ENCODE data around the gene SPATA7. TPM values are rescaled to one million over a fixed set of nuclear protein-coding genes. Genes with fewer than 3 reads are reported as not detected.
A peak's percentile ranks its signal among the peaks of the same experiment; 100 is the strongest.

Gene SPATA7
- 27.8 TPM for polyA plus RNA-seq (2013, experiment 1 of 4)
- polyA plus RNA-seq (2013, experiment 2 of 4) = 25.0 TPM
- 25.7 TPM for polyA plus RNA-seq (2013, experiment 3 of 4)
- 30.0 TPM for polyA plus RNA-seq (2013, experiment 4 of 4)

GRCh38 chr14:88385212-88386101, at the start of gene SPATA7:
Gene SPATA7, plus strand, starts transcription at chr14:88385657. Its CDS starts 162 bp downstream, at chr14:88385819.
- Histone ChIP-seq H3K4me3 (ENCODE audit: insufficient read depth, low read depth, low read length) (peak within 1 kb of the TSS; percentile 84), H3K27ac (ENCODE audit: insufficient read depth, low read depth, low read length, poor library complexity, severe bottlenecking) (peak within 1 kb of the TSS; percentile 86), H3K36me3 (ENCODE audit: control insufficient read depth, insufficient read depth, low read length) (no peaks in the 10 kb centered on the region), H3K27me3 (ENCODE audit: control insufficient read depth, insufficient read depth, low read length, poor library complexity, severe bottlenecking) (no peaks in the 10 kb centered on the region), H3K4me1 (ENCODE audit: control insufficient read depth, insufficient read depth, low read length) (no peaks in the 10 kb centered on the region), H3K9me3 (ENCODE audit: control insufficient read depth, low read length) (no peaks in the 10 kb centered on the region)
- 0% methylated on average over 50 of the region's 50 CpGs for WGBS, 2 experiments

- Histone ChIP-seq H3K27ac (ENCODE audit: insufficient read depth, low read depth, low read length, poor library complexity, severe bottlenecking) (no peak overlapping the region), H3K27me3 (ENCODE audit: control insufficient read depth, insufficient read depth, low read length, poor library complexity, severe bottlenecking) (no peaks in the 10 kb centered on the region), H3K36me3 (ENCODE audit: control insufficient read depth, insufficient read depth, low read length) (no peaks in the 10 kb centered on the region), H3K4me3 (ENCODE audit: insufficient read depth, low read depth, low read length) (no peak overlapping the region), H3K9me3 (ENCODE audit: control insufficient read depth, low read length) (no peaks in the 10 kb centered on the region), H3K4me1 (ENCODE audit: control insufficient read depth, insufficient read depth, low read length) (no peaks in the 10 kb centered on the region)
These were observed 45.1 kb upstream of the SPATA7 start for GRCh38 chr14:88340357-88340756.

GRCh38 chr14:88342980-88343379, 42.5 kb upstream of the SPATA7 start:
- 92 to 96% methylated on average over 2 of the region's 2 CpGs for WGBS, 2 experiments
- Histone ChIP-seq H3K4me1 (ENCODE audit: control insufficient read depth, insufficient read depth, low read length) (no peaks in the 10 kb centered on the region), H3K27ac (ENCODE audit: insufficient read depth, low read depth, low read length, poor library complexity, severe bottlenecking) (no peak overlapping the region), H3K9me3 (ENCODE audit: control insufficient read depth, low read length) (no peaks in the 10 kb centered on the region), H3K4me3 (ENCODE audit: insufficient read depth, low read depth, low read length) (no peak overlapping the region), H3K36me3 (ENCODE audit: control insufficient read depth, insufficient read depth, low read length) (no peaks in the 10 kb centered on the region), H3K27me3 (ENCODE audit: control insufficient read depth, insufficient read depth, low read length, poor library complexity, severe bottlenecking) (no peaks in the 10 kb centered on the region)

- H3K4me3 ChIP-seq (ENCODE audit: insufficient read depth, low read depth, low read length) = no peak overlapping the region
- H3K27ac ChIP-seq (ENCODE audit: insufficient read depth, low read depth, low read length, poor library complexity, severe bottlenecking) = no peak overlapping the region
- H3K4me1 ChIP-seq (ENCODE audit: control insufficient read depth, insufficient read depth, low read length) = no peaks in the 10 kb centered on the region
- no peaks in the 10 kb centered on the region for H3K27me3 ChIP-seq (ENCODE audit: control insufficient read depth, insufficient read depth, low read length, poor library complexity, severe bottlenecking)
- H3K36me3 ChIP-seq (ENCODE audit: control insufficient read depth, insufficient read depth, low read length) = no peaks in the 10 kb centered on the region
- 93 to 94% methylated on average over 5 of the region's 5 CpGs for WGBS, 2 experiments
- no peaks in the 10 kb centered on the region for H3K9me3 ChIP-seq (ENCODE audit: control insufficient read depth, low read length)
These were observed 39.3 kb upstream of the SPATA7 start for GRCh38 chr14:88346048-88346639.

- no peak overlapping the region for H3K27ac ChIP-seq (ENCODE audit: insufficient read depth, low read depth, low read length, poor library complexity, severe bottlenecking)
- peaks cover 4% of the 10 kb centered on the region for H3K4me1 ChIP-seq (ENCODE audit: control insufficient read depth, insufficient read depth, low read length)
- WGBS, 2 experiments = 91 to 95% methylated on average over 3 of the region's 3 CpGs
- H3K27me3 ChIP-seq (ENCODE audit: control insufficient read depth, insufficient read depth, low read length, poor library complexity, severe bottlenecking) = no peaks in the 10 kb centered on the region
- H3K4me3 ChIP-seq (ENCODE audit: insufficient read depth, low read depth, low read length) = no peak overlapping the region
- no peaks in the 10 kb centered on the region for H3K9me3 ChIP-seq (ENCODE audit: control insufficient read depth, low read length)
- no peaks in the 10 kb centered on the region for H3K36me3 ChIP-seq (ENCODE audit: control insufficient read depth, insufficient read depth, low read length)
These were observed 36.9 kb upstream of the SPATA7 start for GRCh38 chr14:88348546-88348945.

GRCh38 chr14:88351966-88352691, 33.3 kb upstream of the SPATA7 start:
- no peak overlapping the region for H3K27ac ChIP-seq (ENCODE audit: insufficient read depth, low read depth, low read length, poor library complexity, severe bottlenecking)

GRCh38 chr14:88352698-88353097, 32.8 kb upstream of the SPATA7 start:
- WGBS, 2 experiments = 84 to 90% methylated on average over 3 of the region's 3 CpGs
- H3K27ac ChIP-seq (ENCODE audit: insufficient read depth, low read depth, low read length, poor library complexity, severe bottlenecking) = no peak overlapping the region

More at GRCh38 chr14:88351966-88352691, 33.3 kb upstream of the SPATA7 start:
- WGBS, 2 experiments = 90 to 94% methylated on average over 4 of the region's 4 CpGs
- no peaks in the 10 kb centered on the region for H3K36me3 ChIP-seq (ENCODE audit: control insufficient read depth, insufficient read depth, low read length)
- no peak overlapping the region for H3K4me3 ChIP-seq (ENCODE audit: insufficient read depth, low read depth, low read length)
- H3K27me3 ChIP-seq (ENCODE audit: control insufficient read depth, insufficient read depth, low read length, poor library complexity, severe bottlenecking) = no peaks in the 10 kb centered on the region
- no peaks in the 10 kb centered on the region for H3K9me3 ChIP-seq (ENCODE audit: control insufficient read depth, low read length)
- peaks cover 4% of the 10 kb centered on the region for H3K4me1 ChIP-seq (ENCODE audit: control insufficient read depth, insufficient read depth, low read length)

GRCh38 chr14:88354358-88354757, 31.1 kb upstream of the SPATA7 start:
- Histone ChIP-seq H3K9me3 (ENCODE audit: control insufficient read depth, low read length) (no peaks in the 10 kb centered on the region), H3K27me3 (ENCODE audit: control insufficient read depth, insufficient read depth, low read length, poor library complexity, severe bottlenecking) (no peaks in the 10 kb centered on the region), H3K4me3 (ENCODE audit: insufficient read depth, low read depth, low read length) (no peak overlapping the region), H3K4me1 (ENCODE audit: control insufficient read depth, insufficient read depth, low read length) (peaks cover 4% of the 10 kb centered on the region), H3K27ac (ENCODE audit: insufficient read depth, low read depth, low read length, poor library complexity, severe bottlenecking) (no peak overlapping the region), H3K36me3 (ENCODE audit: control insufficient read depth, insufficient read depth, low read length) (no peaks in the 10 kb centered on the region)
- 88 to 90% methylated on average over 3 of the region's 3 CpGs for WGBS, 2 experiments

More at GRCh38 chr14:88352698-88353097, 32.8 kb upstream of the SPATA7 start:
- Histone ChIP-seq H3K4me3 (ENCODE audit: insufficient read depth, low read depth, low read length) (no peak overlapping the region), H3K4me1 (ENCODE audit: control insufficient read depth, insufficient read depth, low read length) (peaks cover 4% of the 10 kb centered on the region), H3K36me3 (ENCODE audit: control insufficient read depth, insufficient read depth, low read length) (no peaks in the 10 kb centered on the region), H3K9me3 (ENCODE audit: control insufficient read depth, low read length) (no peaks in the 10 kb centered on the region), H3K27me3 (ENCODE audit: control insufficient read depth, insufficient read depth, low read length, poor library complexity, severe bottlenecking) (no peaks in the 10 kb centered on the region)

GRCh38 chr14:88359500-88359899, 26.0 kb upstream of the SPATA7 start:
- Histone ChIP-seq H3K4me1 (ENCODE audit: control insufficient read depth, insufficient read depth, low read length) (peaks cover 19% of the 10 kb centered on the region), H3K9me3 (ENCODE audit: control insufficient read depth, low read length) (no peaks in the 10 kb centered on the region), H3K36me3 (ENCODE audit: control insufficient read depth, insufficient read depth, low read length) (no peaks in the 10 kb centered on the region), H3K27me3 (ENCODE audit: control insufficient read depth, insufficient read depth, low read length, poor library complexity, severe bottlenecking) (no peaks in the 10 kb centered on the region), H3K27ac (ENCODE audit: insufficient read depth, low read depth, low read length, poor library complexity, severe bottlenecking) (no peak overlapping the region), H3K4me3 (ENCODE audit: insufficient read depth, low read depth, low read length) (no peak overlapping the region)
- 85 to 100% methylated on average over 2 of the region's 2 CpGs for WGBS, 2 experiments

- Histone ChIP-seq H3K4me1 (ENCODE audit: control insufficient read depth, insufficient read depth, low read length) (peaks cover 37% of the 10 kb centered on the region), H3K36me3 (ENCODE audit: control insufficient read depth, insufficient read depth, low read length) (no peaks in the 10 kb centered on the region), H3K4me3 (ENCODE audit: insufficient read depth, low read depth, low read length) (no peak overlapping the region), H3K9me3 (ENCODE audit: control insufficient read depth, low read length) (peaks cover 2% of the 10 kb centered on the region), H3K27ac (ENCODE audit: insufficient read depth, low read depth, low read length, poor library complexity, severe bottlenecking) (peak overlapping the region; percentile 85), H3K27me3 (ENCODE audit: control insufficient read depth, insufficient read depth, low read length, poor library complexity, severe bottlenecking) (no peaks in the 10 kb centered on the region)
- whole genome bisulfite sequencing, 2 experiments = 28 to 29% methylated on average over 4 of the region's 4 CpGs
These were observed 21.8 kb upstream of the SPATA7 start for GRCh38 chr14:88363644-88364043.
